CD4-positive, alpha-beta T cell (primary cell): Measurements from ENCODE around the gene AWAT1. TPM values are rescaled to one million over a fixed set of nuclear protein-coding genes. Genes with fewer than 3 reads are reported as not detected.
A peak's percentile ranks its signal among the peaks of the same experiment; 100 is the strongest.

Experiments
- ATAC-seq: fragments of 200-7000 bp; cut with Tn5 transposase; one replicate; pipeline ENCODE4 v1.10.0; 2022; ENCODE audit warnings: mild to moderate bottlenecking; ENCODE audit not compliant: poor library complexity
- CTCF ChIA-PET: fragments of 350-600 bp; sonication (Branson Sonifier 250); formaldehyde crosslinking; loops from one replicate; lab custom pipeline; 2021; ENCODE audit warnings: antibody characterized with exemption, inconsistent platforms; lab: Charles Lee
- POLR2A ChIA-PET: fragments of 350-600 bp; sonication (Branson Sonifier 250); formaldehyde crosslinking; loops from one replicate; lab custom pipeline; 2021; ENCODE audit warnings: antibody characterized with exemption, inconsistent platforms; lab: Charles Lee
- DNase-seq, 14 experiments: peaks; one replicate each; pipeline ENCODE4 v3.0.0-alpha.2; 2013 to 2020; ENCODE audit warnings: mixed read lengths in 2 of 14
- H3K27ac ChIP-seq, 2 donors: one replicate each; pipeline versions ENCODE4 v1.5.1 to v1.7.0; 2013; ENCODE audit warnings: low read length in 2 of 2, low read depth in 1 of 2, mild to moderate bottlenecking in 1 of 2
- H3K27me3 ChIP-seq, 2 experiments: 1 replicate in 1 of 2; 2 replicates in 1 of 2; pipeline versions ENCODE4 v1.6.1 to v1.7.0; 2013; ENCODE audit warnings: low read length in 2 of 2, control low read depth in 1 of 2, mild to moderate bottlenecking in 1 of 2, moderate library complexity in 1 of 2; ENCODE audit not compliant: insufficient read depth in 2 of 2, control insufficient read depth in 1 of 2
- H3K36me3 ChIP-seq: one replicate; pipeline ENCODE4 v1.6.1; 2013; ENCODE audit warnings: low read length, control low read depth; ENCODE audit not compliant: insufficient read depth
- H3K4me1 ChIP-seq: one replicate; pipeline ENCODE4 v1.6.1; 2013; ENCODE audit warnings: low read length, control low read depth; ENCODE audit not compliant: insufficient read depth
- H3K4me3 ChIP-seq: one replicate; pipeline ENCODE4 v1.5.1; 2013; ENCODE audit warnings: mild to moderate bottlenecking, low read length, moderate library complexity
- H3K9me3 ChIP-seq, 2 experiments: 1 replicate in 1 of 2; 2 replicates in 1 of 2; pipeline versions ENCODE4 v1.6.1 to v1.7.0; 2013; ENCODE audit warnings: low read length in 2 of 2, mild to moderate bottlenecking in 2 of 2, control low read depth in 1 of 2, moderate library complexity in 1 of 2; ENCODE audit not compliant: control insufficient read depth in 1 of 2, insufficient read depth in 1 of 2
- H3K27ac Mint-ChIP-seq: one replicate; pipeline ENCODE4 v1.8.0; 2020; ENCODE audit warnings: mixed read lengths
- H3K27me3 Mint-ChIP-seq: one replicate; pipeline ENCODE4 v1.8.0; 2021; ENCODE audit warnings: mixed read lengths
- H3K36me3 Mint-ChIP-seq: one replicate; pipeline ENCODE4 v1.8.0; 2021; ENCODE audit warnings: low read depth, mixed read lengths
- H3K4me1 Mint-ChIP-seq: one replicate; pipeline ENCODE4 v1.8.0; 2021; ENCODE audit warnings: low read depth, mixed read lengths
- H3K4me3 Mint-ChIP-seq: one replicate; pipeline ENCODE4 v1.8.0; 2020; ENCODE audit warnings: mild to moderate bottlenecking, mixed read lengths
- H3K9me3 Mint-ChIP-seq: one replicate; pipeline ENCODE4 v1.8.0; 2020; ENCODE audit warnings: mixed read lengths
- CTCF ChIP-seq: fragments of 200-600 bp; IDR thresholded peaks from one replicate; pipeline ENCODE4 v1.8.0; 2022; ENCODE audit warnings: antibody characterized with exemption, mild to moderate bottlenecking
- intact Hi-C, 2 experiments: fragments of 100-400 bp; cut with DNase I in 1 of 2; cut with micrococcal nuclease in 1 of 2; formaldehyde crosslinking; loops; one replicate each; pipeline versions ENCODE4 v1.15.1 to v1.9.0; 2023 to 2025; cut with DNase I, micrococcal nuclease
- total RNA-seq, 174 experiments: library from RNA in 2 of 174; stranded (reverse) in 2 of 174; gene quantifications; one replicate each; pipeline ENCODE4 v1.2.3 and lab custom pipeline; 2021 to 2026

Gene AWAT1
- total RNA-seq, 2 experiments from 2014 or later = not detected

DNA sequence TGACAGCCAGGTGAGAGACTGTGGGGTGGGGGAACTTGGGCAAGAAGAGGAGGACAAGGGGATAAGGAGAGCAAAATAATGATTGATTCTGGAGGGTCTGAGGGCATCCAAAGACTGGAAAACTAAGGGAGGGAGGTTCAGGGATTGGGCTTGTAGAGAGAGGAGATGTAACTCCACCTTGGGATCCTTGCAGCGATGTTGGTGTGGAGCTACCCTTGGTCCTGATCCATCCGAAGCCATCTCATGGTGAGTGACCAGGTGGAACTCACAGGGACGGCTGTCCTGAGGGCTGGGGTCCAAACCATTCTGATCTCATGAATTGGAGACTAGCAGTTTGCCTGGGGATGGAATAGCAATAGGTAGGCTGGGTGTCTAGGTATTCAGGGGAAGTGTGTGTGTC, 46.1 kb downstream of the AWAT1 start:
- POLR2A ChIA-PET = no interaction called here
- intact Hi-C loops = loop anchor here (10.0 kb wide), 2 partner anchors 146 to 154 kb away; partner anchors contain the start of gene IGBP1 (in 1 of the 2)
- ATAC-seq = no peak
- peaks cover 26% of the 10 kb centered on the region for H3K36me3 Mint-ChIP-seq
- TF ChIP-seq CTCF = no peak
- no peak for DNase-seq
- Histone ChIP-seq H3K4me1 (no peaks in the 10 kb centered on the region), H3K36me3 (no peaks in the 10 kb centered on the region), H3K27me3 (no peaks in the 10 kb centered on the region), H3K27ac (no peak overlapping the region), H3K9me3 (no peaks in the 10 kb centered on the region), H3K4me3 (no peak overlapping the region)
- H3K27ac Mint-ChIP-seq = no peak overlapping the region
- CTCF ChIA-PET = no interaction called here
- H3K9me3 Mint-ChIP-seq = no peaks in the 10 kb centered on the region
- no peak overlapping the region for H3K4me3 Mint-ChIP-seq
- H3K27me3 Mint-ChIP-seq = no peaks in the 10 kb centered on the region
- H3K4me1 Mint-ChIP-seq = no peaks in the 10 kb centered on the region

DNA sequence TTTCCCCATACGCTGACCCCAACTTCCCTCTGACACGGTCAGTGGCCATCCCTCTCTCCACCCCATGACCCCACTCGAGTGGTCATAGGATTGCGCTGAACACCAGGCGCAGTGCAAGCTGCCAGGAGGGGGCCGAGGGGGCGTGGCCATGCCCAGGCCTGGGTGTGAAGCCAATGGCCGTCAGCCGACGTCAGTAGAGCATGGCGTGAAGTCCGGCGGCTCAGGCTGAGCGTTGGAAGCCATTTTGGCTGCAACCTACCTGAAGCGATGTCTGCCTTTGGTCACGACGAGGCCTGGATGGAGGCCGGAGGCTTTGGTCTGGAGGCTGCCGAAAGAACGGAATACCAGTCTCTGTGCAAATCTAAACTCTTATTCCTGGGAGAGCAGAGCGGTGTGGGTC, 47.5 kb downstream of the AWAT1 start, which contains the start of gene RAB41:
Gene RAB41, plus strand, starts transcription at position 222 of the 400 bp plus-strand sequence. Its CDS starts 46 bp downstream, at position 268.
- H3K36me3 Mint-ChIP-seq = peaks cover 38% of the 10 kb centered on the region

GRCh38 chrX:70289168-70289792, 54.8 kb downstream of the AWAT1 start:
- POLR2A ChIA-PET = interaction anchor here (0.9 to 1.2 kb wide), 3 partner anchors 24 to 156 kb away, joined by 3 to 9 read pairs (median 3); partner anchors contain the start of gene IGBP1
- ATAC-seq (peak; percentile 19), DNase-seq (no peak)
- Mint-ChIP-seq H3K27me3 (no peaks in the 10 kb centered on the region), H3K27ac (peak overlapping the region; percentile 81), H3K36me3 (peaks cover 43% of the 10 kb centered on the region), H3K9me3 (no peaks in the 10 kb centered on the region), H3K4me3 (peak overlapping the region; percentile 86), H3K4me1 (peaks cover 18% of the 10 kb centered on the region)
- CTCF ChIA-PET = no interaction called here
- Histone ChIP-seq H3K4me1 (peaks cover 13% of the 10 kb centered on the region), H3K4me3 (peak overlapping the region; percentile 76), H3K9me3 (no peaks in the 10 kb centered on the region), H3K36me3 (no peaks in the 10 kb centered on the region), H3K27me3 (no peaks in the 10 kb centered on the region), H3K27ac (peak overlapping the region in 1 of 2 donors; percentile 62)
- intact Hi-C loops = loop anchor here (10.0 kb wide), 2 partner anchors 146 to 154 kb away; partner anchors contain the start of gene IGBP1 (in 1 of the 2)
- TF ChIP-seq CTCF = no peak

More for the DNA sequence above, 47.5 kb downstream of the AWAT1 start, which contains the start of gene RAB41:
- H3K36me3 ChIP-seq = no peaks in the 10 kb centered on the region
- H3K27me3 ChIP-seq = no peaks in the 10 kb centered on the region
- ATAC-seq (no peak), DNase-seq (no peak)
- intact Hi-C loops = loop anchor here (10.0 kb wide), 2 partner anchors 147 to 153 kb away; partner anchors contain the start of gene IGBP1 (in 1 of the 2)
- ChIA-PET POLR2A (no interaction called here), CTCF (no interaction called here)
- TF ChIP-seq CTCF = no peak
- no peak within 1 kb of the TSS for H3K27ac ChIP-seq
- no peaks in the 10 kb centered on the region for H3K9me3 ChIP-seq
- no peaks in the 10 kb centered on the region for H3K4me1 Mint-ChIP-seq
- no peaks in the 10 kb centered on the region for H3K27me3 Mint-ChIP-seq
- H3K9me3 Mint-ChIP-seq = no peaks in the 10 kb centered on the region
- H3K4me1 ChIP-seq = no peaks in the 10 kb centered on the region
- H3K4me3 Mint-ChIP-seq = no peak within 1 kb of the TSS
- no peak within 1 kb of the TSS for H3K4me3 ChIP-seq
- H3K27ac Mint-ChIP-seq = no peak within 1 kb of the TSS

Other genes starting within 250 kb of the AWAT1 start
- gene AWAT2, start 184.7 kb upstream of the AWAT1 start, total RNA-seq = not detected
- not detected for gene OTUD6A, start 172.2 kb upstream of the AWAT1 start, total RNA-seq
- gene IGBP1, start 101.2 kb upstream of the AWAT1 start, total RNA-seq = 10 to 100 TPM; 63.7 to 64.4 TPM
- gene DGAT2L6, start 57.2 kb upstream of the AWAT1 start, total RNA-seq = not detected
- under 1 TPM in 1 of 2 experiments, not detected in 1; 0.20 TPM for gene P2RY4, start 25.5 kb downstream of the AWAT1 start, total RNA-seq
- not detected for gene ARR3, start 33.7 kb downstream of the AWAT1 start, total RNA-seq
- gene RAB41, start 47.5 kb downstream of the AWAT1 start, total RNA-seq = not detected
- gene PDZD11, start 55.3 kb downstream of the AWAT1 start, total RNA-seq = 1 to 10 TPM; 6.1 to 7.8 TPM
- gene KIF4A, start 55.4 kb downstream of the AWAT1 start, total RNA-seq = under 1 TPM; 0.06 to 0.19 TPM
- not detected for gene GDPD2, start 188.7 kb downstream of the AWAT1 start, total RNA-seq
- gene DLG3, start 210.2 kb downstream of the AWAT1 start, total RNA-seq = 1 to 10 TPM; 6.6 to 9.0 TPM